D721Med (cell line): ENCODE data around the gene TMPRSS11F.

ENCODE experiments used
- DNase-seq: peaks from one replicate; pipeline ENCODE4 v3.0.0; 2011; ENCODE audit warnings: low spot score; ENCODE audit not compliant: insufficient read length
- FAIRE-seq: peaks from 2 replicates; lab custom pipeline; 2011; peaks lifted over from hg19 to GRCh38; lab: Jason Lieb, UNC
- CTCF ChIP-seq: IDR thresholded peaks from 2 replicates; pipeline ENCODE4 v1.5.1; 2012; ENCODE audit warnings: mild to moderate bottlenecking, control low read depth; ENCODE audit not compliant: insufficient read depth; ENCODE audit errors: missing control alignments

The TMPRSS11F gene

GRCh38 chr4:68079928-68080327 is 49.7 kb downstream of the TMPRSS11F start:
- DNase-seq (no peak), FAIRE-seq (no peak)
- no peak for TF ChIP-seq CTCF

GRCh38 chr4:68077737-68078136 is 51.9 kb downstream of the TMPRSS11F start:
- FAIRE-seq (no peak), DNase-seq (no peak)
- TF ChIP-seq CTCF, result no peak

- DNase-seq (no peak), FAIRE-seq (no peak)
- TF ChIP-seq CTCF, result no peak
Observed at GRCh38 chr4:68077301-68077700, 52.4 kb downstream of the TMPRSS11F start.

GRCh38 chr4:68076194-68076593 is 53.5 kb downstream of the TMPRSS11F start:
- TF ChIP-seq CTCF, result no peak
- FAIRE-seq (no peak), DNase-seq (no peak)

- FAIRE-seq (no peak), DNase-seq (no peak)
- no peak for TF ChIP-seq CTCF
Observed at GRCh38 chr4:68074397-68074796, 55.3 kb downstream of the TMPRSS11F start.

- FAIRE-seq, result no peak
- TF ChIP-seq CTCF, result no peak
- DNase-seq, result no peak
Observed at GRCh38 chr4:68070302-68070701, 59.4 kb downstream of the TMPRSS11F start.

- DNase-seq (no peak), FAIRE-seq (no peak)
- no peak for TF ChIP-seq CTCF
Observed at GRCh38 chr4:68062501-68062900, 67.2 kb downstream of the TMPRSS11F start.
